CD4-positive, alpha-beta memory T cell (primary cell): Measurements from ENCODE around the gene CABYR. TPM values are rescaled to one million over a fixed set of nuclear protein-coding genes. Genes with fewer than 3 reads are reported as not detected.

Experiments used
- CTCF ChIA-PET: fragments of 350-600 bp; sonication (Branson Sonifier 250); formaldehyde crosslinking; loops from one replicate; lab custom pipeline; 2021; ENCODE audit warnings: inconsistent platforms; ENCODE audit not compliant: partially characterized antibody; lab: Charles Lee
- POLR2A ChIA-PET: fragments of 350-600 bp; sonication (Branson Sonifier 250); formaldehyde crosslinking; loops from one replicate; lab custom pipeline; 2021; ENCODE audit not compliant: partially characterized antibody; lab: Charles Lee
- DNase-seq, 5 donors: peaks; one replicate each; pipeline versions ENCODE4 v3.0.0 to v3.0.0-alpha.2; 2020 to 2022; ENCODE audit warnings: mixed read lengths in 1 of 5
- H3K27ac ChIP-seq: one replicate; pipeline ENCODE4 v1.7.0; 2013; ENCODE audit warnings: low read depth, low read length
- H3K27me3 ChIP-seq: 2 replicates; pipeline ENCODE4 v1.7.0; 2013; ENCODE audit warnings: mild to moderate bottlenecking, low read length, moderate library complexity; ENCODE audit not compliant: insufficient read depth
- H3K36me3 ChIP-seq: 2 replicates; pipeline ENCODE4 v1.7.0; 2013; ENCODE audit warnings: mild to moderate bottlenecking, low read length, moderate library complexity; ENCODE audit not compliant: insufficient read depth
- H3K4me1 ChIP-seq: 2 replicates; pipeline ENCODE4 v1.7.0; 2013; ENCODE audit warnings: mild to moderate bottlenecking, low read length, moderate library complexity; ENCODE audit not compliant: insufficient read depth
- H3K4me3 ChIP-seq, 2 donors: one replicate each; pipeline ENCODE4 v1.7.0; 2013; ENCODE audit warnings: low read length in 2 of 2, mild to moderate bottlenecking in 1 of 2
- H3K9me3 ChIP-seq, 2 donors: one replicate each; pipeline ENCODE4 v1.7.0; 2013; ENCODE audit warnings: low read length in 2 of 2, control low read depth in 1 of 2; ENCODE audit not compliant: control insufficient read depth in 1 of 2
- H3K27ac Mint-ChIP-seq, 7 donors: one replicate each; pipeline ENCODE4 v1.8.0; 2020 to 2021; ENCODE audit warnings: mixed read lengths in 7 of 7, mild to moderate bottlenecking in 6 of 7, inconsistent platforms in 3 of 7, moderate library complexity in 3 of 7
- H3K27me3 Mint-ChIP-seq, 2 donors: one replicate each; pipeline ENCODE4 v1.8.0; 2020 to 2021; ENCODE audit warnings: mixed read lengths in 2 of 2
- H3K36me3 Mint-ChIP-seq, 2 donors: one replicate each; pipeline ENCODE4 v1.8.0; 2020 to 2021; ENCODE audit warnings: mixed read lengths in 2 of 2, inconsistent platforms in 1 of 2, mild to moderate bottlenecking in 1 of 2
- H3K4me1 Mint-ChIP-seq, 4 donors: one replicate each; pipeline ENCODE4 v1.8.0; 2020 to 2021; ENCODE audit warnings: mixed read lengths in 4 of 4, mild to moderate bottlenecking in 1 of 4
- H3K4me3 Mint-ChIP-seq, 8 donors: one replicate each; pipeline ENCODE4 v1.8.0; 2020 to 2021; ENCODE audit warnings: mixed read lengths in 8 of 8, mild to moderate bottlenecking in 7 of 8, moderate library complexity in 6 of 8, inconsistent platforms in 3 of 8
- H3K9me3 Mint-ChIP-seq, 8 donors: one replicate each; pipeline ENCODE4 v1.8.0; 2020 to 2021; ENCODE audit warnings: mixed read lengths in 8 of 8, mild to moderate bottlenecking in 5 of 8, inconsistent platforms in 3 of 8, moderate library complexity in 1 of 8
- intact Hi-C: fragments of 100-400 bp; cut with micrococcal nuclease; formaldehyde crosslinking; loops from one replicate; pipeline ENCODE4 v1.15.1; 2023
- polyA plus RNA-seq, 2 donors: library from polyadenylated mRNA; unstranded; fragments of 300-500 nt; fragmentation: Illumina TruSeq; gene quantifications; one replicate each; pipeline ENCODE4 v1.2.3, GENCODE V29; 2021
- total RNA-seq, 2 experiments: library from RNA; stranded (reverse); gene quantifications; one replicate each; pipeline ENCODE4 v1.2.3, GENCODE V29; 2021

Gene CABYR, protein sequence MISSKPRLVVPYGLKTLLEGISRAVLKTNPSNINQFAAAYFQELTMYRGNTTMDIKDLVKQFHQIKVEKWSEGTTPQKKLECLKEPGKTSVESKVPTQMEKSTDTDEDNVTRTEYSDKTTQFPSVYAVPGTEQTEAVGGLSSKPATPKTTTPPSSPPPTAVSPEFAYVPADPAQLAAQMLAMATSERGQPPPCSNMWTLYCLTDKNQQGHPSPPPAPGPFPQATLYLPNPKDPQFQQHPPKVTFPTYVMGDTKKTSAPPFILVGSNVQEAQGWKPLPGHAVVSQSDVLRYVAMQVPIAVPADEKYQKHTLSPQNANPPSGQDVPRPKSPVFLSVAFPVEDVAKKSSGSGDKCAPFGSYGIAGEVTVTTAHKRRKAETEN
- total RNA-seq (1 to 10 TPM; 1.3 to 2.2 TPM), polyA plus RNA-seq (under 1 TPM; 0.36 to 0.48 TPM)

DNA sequence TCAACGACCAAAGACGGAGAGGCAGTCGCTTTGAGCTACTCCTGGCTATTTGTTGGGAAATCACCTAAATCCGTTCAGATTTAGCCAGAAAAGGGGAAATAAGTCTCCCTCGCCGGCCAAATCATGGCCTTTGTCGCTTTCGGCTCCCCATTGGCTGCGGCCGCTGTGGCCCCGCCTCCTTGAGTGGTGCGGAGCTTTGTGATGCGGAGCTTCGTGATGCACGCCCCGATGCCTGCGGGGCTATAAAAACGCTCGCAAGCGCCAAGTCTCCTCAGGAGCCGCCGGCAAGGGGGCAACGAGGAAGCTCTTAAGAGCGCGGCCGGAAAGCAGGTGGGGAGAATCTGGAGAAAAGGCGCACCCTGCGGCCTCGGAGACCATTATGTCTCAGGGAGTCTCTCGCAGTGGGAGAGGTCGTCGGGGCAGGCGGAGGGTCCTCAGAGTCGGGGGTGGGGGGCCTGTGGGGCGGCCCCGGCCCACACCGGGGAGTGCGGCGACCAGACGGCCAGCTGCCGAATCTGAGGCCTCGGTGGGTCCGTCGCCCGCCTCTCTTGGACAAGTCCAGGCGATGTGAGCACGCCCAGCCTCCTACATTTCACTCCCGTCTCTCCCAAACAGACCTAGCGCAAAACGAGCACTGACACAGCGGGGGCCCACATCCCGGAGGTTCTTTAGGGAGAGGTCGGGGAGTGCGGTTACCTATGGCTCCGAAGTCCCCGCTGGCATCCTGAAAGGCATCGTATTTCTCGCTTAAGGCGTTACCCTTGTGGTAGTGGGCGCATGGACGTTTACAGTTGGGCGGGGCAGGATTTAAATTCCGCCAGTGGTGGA is at the start of gene CABYR:
TSS of gene CABYR (plus strand) at position 274 of the 828 bp plus-strand sequence. CDS start 4,053 bp downstream, outside the sequence.
- peaks cover 7% of the 10 kb centered on the region for H3K27me3 ChIP-seq
- Mint-ChIP-seq H3K4me3 (peak within 1 kb of the TSS; percentile 86 to 98 (median 92)), H3K9me3 (no peaks in the 10 kb centered on the region), H3K36me3 (peaks cover 9 to 10% of the 10 kb centered on the region in 2 donors), H3K4me1 (peaks cover 26 to 44% (median 34%) of the 10 kb centered on the region in 4 donors), H3K27ac (peak within 1 kb of the TSS; percentile 79 to 94 (median 87)), H3K27me3 (peaks cover 8 to 11% of the 10 kb centered on the region in 2 donors)
- POLR2A ChIA-PET: interaction anchor here (0.6 to 2.0 kb wide), 10 partner anchors 11 to 685 kb away, joined by 3 to 9 read pairs (median 5); no protein-coding TSS in a partner anchor
- CTCF ChIA-PET: interaction anchor here (0.9 kb wide), 1 partner anchor 20 kb away, joined by 3 read pairs; no protein-coding TSS in a partner anchor
- peak; percentile 71 to 86 (median 71) for DNase-seq
- intact Hi-C loops: loop anchor here (5.0 kb wide), 1 partner anchor 312 kb away; no protein-coding TSS in a partner anchor
- H3K36me3 ChIP-seq: no peaks in the 10 kb centered on the region
- peak within 1 kb of the TSS; percentile 37 for H3K27ac ChIP-seq
- H3K4me3 ChIP-seq: peak within 1 kb of the TSS; percentile 49 to 67
- H3K4me1 ChIP-seq: peaks cover 29% of the 10 kb centered on the region
- no peaks in the 10 kb centered on the region for H3K9me3 ChIP-seq

DNA sequence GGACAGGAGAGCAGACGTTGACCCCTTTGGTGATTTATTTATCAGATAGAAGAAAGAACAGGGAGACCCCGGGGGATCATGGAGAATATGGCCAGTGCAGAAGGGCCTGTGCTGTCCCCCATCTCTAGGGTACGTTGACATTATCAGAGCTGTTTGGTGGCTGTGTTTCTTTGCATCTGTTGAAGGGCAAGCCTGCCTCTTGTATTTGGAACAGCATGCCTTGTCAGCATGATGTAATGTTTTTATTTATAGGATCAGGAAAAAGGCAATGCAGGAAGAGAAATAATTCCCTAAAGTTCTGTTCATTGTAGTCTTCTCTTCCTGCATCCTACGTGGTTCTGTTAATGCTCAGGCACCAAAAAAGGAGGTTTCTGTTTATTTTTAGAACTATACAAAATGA is 49.8 kb upstream of the CABYR start:
- H3K36me3 Mint-ChIP-seq: peaks cover 59 to 79% of the 10 kb centered on the region in 2 donors
- H3K4me1 Mint-ChIP-seq: peaks cover 38 to 62% (median 47%) of the 10 kb centered on the region in 4 donors
- ChIA-PET CTCF (interaction anchor here (1.0 to 1.4 kb wide), 2 partner anchors 17 to 301 kb away, joined by 3 read pairs; no protein-coding TSS in a partner anchor), POLR2A (no interaction called here)
- no peaks in the 10 kb centered on the region for H3K27me3 Mint-ChIP-seq
- Histone ChIP-seq H3K9me3 (no peaks in the 10 kb centered on the region), H3K36me3 (peaks cover 42% of the 10 kb centered on the region), H3K4me3 (no peak overlapping the region), H3K27ac (no peak overlapping the region), H3K27me3 (no peaks in the 10 kb centered on the region), H3K4me1 (peaks cover 22% of the 10 kb centered on the region)
- H3K27ac Mint-ChIP-seq: peak overlapping the region in 4 of 7 donors; percentile 63 to 80 (median 70)
- no peaks in the 10 kb centered on the region for H3K9me3 Mint-ChIP-seq
- intact Hi-C loops: no loop called here
- no peak for DNase-seq
- H3K4me3 Mint-ChIP-seq: no peak overlapping the region

DNA sequence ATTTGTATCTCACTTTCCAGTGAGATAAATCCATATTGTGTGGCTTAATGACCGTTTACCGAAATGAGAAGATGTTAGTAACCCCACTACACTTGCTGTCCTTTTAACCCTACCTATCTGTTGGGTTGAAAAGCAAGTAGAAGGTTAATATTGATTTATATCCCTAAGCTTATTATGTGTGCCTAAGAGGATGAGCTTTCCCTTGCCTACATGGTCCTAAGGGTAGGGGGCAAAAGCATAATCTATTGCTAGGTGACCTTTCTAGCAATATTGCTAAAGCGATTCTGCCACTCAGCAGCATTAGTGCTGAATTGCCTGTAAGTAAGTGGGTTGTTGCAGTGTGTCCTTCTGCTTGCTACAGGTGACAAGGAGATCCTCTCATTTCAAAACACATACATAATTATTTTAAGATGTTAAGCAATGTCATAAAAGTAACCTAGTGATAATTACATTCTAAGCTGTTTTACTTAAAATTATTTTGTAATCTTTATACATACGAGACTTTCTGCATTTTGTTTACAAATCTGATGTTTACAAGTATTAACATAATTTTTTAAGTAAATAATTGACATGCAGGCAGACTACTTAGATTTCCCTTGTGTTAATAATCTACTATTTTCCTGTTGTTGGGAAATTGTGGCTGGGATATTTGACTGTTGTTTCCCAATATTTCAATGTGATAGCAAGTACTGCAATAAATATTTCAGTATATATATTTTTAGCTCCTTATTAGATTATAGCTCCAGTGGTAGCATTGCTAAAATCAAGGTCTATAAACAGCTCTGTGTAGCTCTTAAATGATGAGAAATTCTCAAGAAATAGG is 49.1 kb upstream of the CABYR start:
- Mint-ChIP-seq H3K4me1 (peaks cover 45 to 66% (median 52%) of the 10 kb centered on the region in 4 donors), H3K27me3 (no peaks in the 10 kb centered on the region), H3K4me3 (no peak overlapping the region), H3K9me3 (no peaks in the 10 kb centered on the region), H3K36me3 (peaks cover 64 to 81% of the 10 kb centered on the region in 2 donors), H3K27ac (peak overlapping the region in 6 of 7 donors; percentile 12 to 75 (median 36))
- Histone ChIP-seq H3K36me3 (peaks cover 39% of the 10 kb centered on the region), H3K4me3 (no peak overlapping the region), H3K27ac (no peak overlapping the region), H3K4me1 (peaks cover 28% of the 10 kb centered on the region), H3K27me3 (no peaks in the 10 kb centered on the region), H3K9me3 (no peaks in the 10 kb centered on the region)
- POLR2A ChIA-PET: no interaction called here
- CTCF ChIA-PET: interaction anchor here (1.0 to 1.4 kb wide), 2 partner anchors 18 to 302 kb away, joined by 3 read pairs; no protein-coding TSS in a partner anchor
- DNase-seq: no peak
- intact Hi-C loops: no loop called here

DNA sequence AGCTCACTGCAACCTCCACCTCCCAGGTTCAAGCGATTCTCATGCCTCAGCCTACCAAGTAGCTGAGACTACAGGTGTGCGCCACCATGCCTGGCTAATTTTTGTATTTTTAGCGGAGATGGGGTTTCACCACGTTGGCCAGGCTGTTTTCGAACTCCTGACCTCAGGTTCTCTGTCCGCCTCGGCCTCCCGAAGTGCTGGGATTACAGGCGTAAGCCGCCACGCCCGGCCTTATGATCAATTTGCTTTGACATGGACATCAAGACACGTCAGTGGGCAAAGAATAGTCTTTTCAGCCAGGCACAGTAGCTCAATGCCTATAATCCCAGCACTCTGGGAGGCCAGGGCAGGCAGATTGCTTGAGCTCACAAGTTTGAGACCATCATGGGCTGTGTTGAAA is 48.0 kb upstream of the CABYR start:
- Histone ChIP-seq H3K27ac (no peak overlapping the region), H3K36me3 (peaks cover 30% of the 10 kb centered on the region), H3K27me3 (no peaks in the 10 kb centered on the region), H3K9me3 (no peaks in the 10 kb centered on the region), H3K4me1 (peaks cover 28% of the 10 kb centered on the region), H3K4me3 (no peak overlapping the region)
- ChIA-PET CTCF (no interaction called here), POLR2A (no interaction called here)
- no peaks in the 10 kb centered on the region for H3K9me3 Mint-ChIP-seq
- H3K36me3 Mint-ChIP-seq: peaks cover 63 to 81% of the 10 kb centered on the region in 2 donors
- H3K27me3 Mint-ChIP-seq: no peaks in the 10 kb centered on the region
- intact Hi-C loops: no loop called here
- no peak for DNase-seq
- H3K4me1 Mint-ChIP-seq: peaks cover 42 to 61% (median 50%) of the 10 kb centered on the region in 4 donors
- no peak overlapping the region for H3K27ac Mint-ChIP-seq
- no peak overlapping the region for H3K4me3 Mint-ChIP-seq

DNA sequence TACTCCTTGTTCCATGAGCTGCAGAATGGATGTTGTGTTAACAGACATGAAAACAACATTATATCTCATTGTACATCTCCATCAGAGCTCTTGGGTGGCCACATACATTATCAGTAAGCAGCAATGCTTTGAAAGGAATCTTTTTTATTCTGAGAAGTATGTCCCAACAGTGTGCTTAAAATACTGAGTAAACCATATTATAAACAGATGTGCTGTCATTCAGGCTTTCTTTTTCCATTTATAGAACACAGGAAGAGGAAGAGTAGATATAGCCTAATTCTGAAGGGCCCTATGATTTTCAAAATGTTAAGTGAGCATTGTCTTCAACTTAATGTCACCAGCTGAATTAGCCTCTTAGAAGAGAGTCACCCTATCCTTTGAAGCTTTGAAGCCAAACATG is 44.3 kb upstream of the CABYR start:
- intact Hi-C loops: no loop called here
- Histone ChIP-seq H3K36me3 (peaks cover 17% of the 10 kb centered on the region), H3K4me3 (no peak overlapping the region), H3K27me3 (no peaks in the 10 kb centered on the region), H3K4me1 (peaks cover 23% of the 10 kb centered on the region), H3K27ac (no peak overlapping the region), H3K9me3 (no peaks in the 10 kb centered on the region)
- no peak overlapping the region for H3K4me3 Mint-ChIP-seq
- H3K27me3 Mint-ChIP-seq: no peaks in the 10 kb centered on the region
- peaks cover 54 to 70% of the 10 kb centered on the region in 2 donors for H3K36me3 Mint-ChIP-seq
- H3K4me1 Mint-ChIP-seq: peaks cover 26 to 50% (median 33%) of the 10 kb centered on the region in 4 donors
- POLR2A ChIA-PET: interaction anchor here (0.9 kb wide), 1 partner anchor 29 kb away, joined by 3 read pairs; no protein-coding TSS in a partner anchor
- CTCF ChIA-PET: interaction anchor here (0.6 to 1.3 kb wide), 3 partner anchors 13 to 175 kb away, joined by 3 to 4 read pairs (median 4); no protein-coding TSS in a partner anchor
- H3K9me3 Mint-ChIP-seq: peaks cover 0 to 8% (median 2%) of the 10 kb centered on the region in 8 donors
- peak overlapping the region in 6 of 7 donors; percentile 14 to 60 (median 44) for H3K27ac Mint-ChIP-seq
- no peak for DNase-seq

DNA sequence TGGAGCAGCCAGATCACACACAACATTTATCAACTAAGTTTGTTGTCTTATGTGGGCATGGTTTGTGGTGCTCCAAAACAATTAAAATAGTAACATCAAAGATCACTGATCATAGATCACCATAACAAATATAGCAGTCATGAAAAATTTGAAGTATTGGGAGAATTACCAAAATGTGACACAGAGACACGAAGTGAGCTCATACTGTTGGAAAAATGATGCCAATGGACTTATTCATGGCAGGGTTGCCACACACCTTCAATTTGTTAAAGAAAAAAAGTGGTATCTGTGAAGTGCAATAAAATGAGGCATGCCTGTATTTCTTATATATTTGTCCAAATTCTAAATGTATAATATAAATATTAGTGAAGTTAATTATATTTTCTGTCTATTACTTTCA is 42.9 kb upstream of the CABYR start:
- peaks cover 0 to 8% (median 2%) of the 10 kb centered on the region in 8 donors for H3K9me3 Mint-ChIP-seq
- H3K4me3 ChIP-seq: no peak overlapping the region
- no peak for DNase-seq
- H3K4me1 Mint-ChIP-seq: peaks cover 32 to 59% (median 38%) of the 10 kb centered on the region in 4 donors
- no peak overlapping the region for H3K27ac ChIP-seq
- ChIA-PET POLR2A (interaction anchor here (1.0 kb wide), 1 partner anchor 12 kb away, joined by 3 read pairs; no protein-coding TSS in a partner anchor), CTCF (interaction anchor here (0.9 to 1.3 kb wide), 2 partner anchors 15 to 22 kb away, joined by 4 read pairs; no protein-coding TSS in a partner anchor)
- no peaks in the 10 kb centered on the region for H3K9me3 ChIP-seq
- peak overlapping the region in 3 of 7 donors; percentile 23 to 52 (median 51) for H3K27ac Mint-ChIP-seq
- no peaks in the 10 kb centered on the region for H3K27me3 Mint-ChIP-seq
- no peak overlapping the region for H3K4me3 Mint-ChIP-seq
- H3K36me3 Mint-ChIP-seq: peaks cover 57 to 70% of the 10 kb centered on the region in 2 donors
- no peaks in the 10 kb centered on the region for H3K27me3 ChIP-seq
- H3K4me1 ChIP-seq: peaks cover 30% of the 10 kb centered on the region
- intact Hi-C loops: no loop called here
- peaks cover 19% of the 10 kb centered on the region for H3K36me3 ChIP-seq
